H1 (cell line): Measurements from ENCODE around the gene ZDHHC8. TPM values are rescaled to one million over a fixed set of nuclear protein-coding genes. Genes with fewer than 3 reads are reported as not detected.

ENCODE experiments used
- CTCF ChIA-PET: fragments of 300-600 bp; sonication (Branson Sonifier 250); formaldehyde crosslinking; loops from one replicate; lab custom pipeline; 2021; ENCODE audit not compliant: partially characterized antibody; lab: Charles Lee
- POLR2A ChIA-PET: fragments of 300-600 bp; sonication (Branson Sonifier 250); formaldehyde crosslinking; loops from one replicate; lab custom pipeline; 2021; ENCODE audit warnings: inconsistent platforms; ENCODE audit not compliant: partially characterized antibody; lab: Charles Lee
- DNase-seq, 2 experiments: peaks; one replicate each; pipeline versions ENCODE4 v3.0.0 to v3.0.0-alpha.2; 2010 to 2022; ENCODE audit warnings: low spot score in 2 of 2, low read depth in 1 of 2, mixed read lengths in 1 of 2
- FAIRE-seq: peaks from 2 replicates; lab custom pipeline; 2011; peaks lifted over from hg19 to GRCh38; lab: Jason Lieb, UNC
- H2AFZ ChIP-seq: 2 replicates; pipeline ENCODE4 v1.8.1; 2012; ENCODE audit warnings: low read length, inconsistent platforms
- H2AK5ac ChIP-seq: 2 replicates; pipeline ENCODE4 v1.6.1; 2013; ENCODE audit warnings: low read depth, low read length
- H2BK120ac ChIP-seq: replicated peaks from 2 replicates; pipeline ENCODE3; 2013; ENCODE audit warnings: low read depth, low read length, inconsistent platforms
- H2BK12ac ChIP-seq: 2 replicates; pipeline ENCODE4 v1.6.1; 2013; ENCODE audit warnings: low read depth, low read length
- H2BK15ac ChIP-seq: 2 replicates; pipeline ENCODE4 v1.6.1; 2013; ENCODE audit warnings: low read length
- H2BK20ac ChIP-seq: 2 replicates; pipeline ENCODE4 v1.6.1; 2013; ENCODE audit warnings: low read length
- H2BK5ac ChIP-seq: 2 replicates; pipeline ENCODE4 v1.6.1; 2013; ENCODE audit warnings: low read depth, low read length
- H3K14ac ChIP-seq: 2 replicates; pipeline ENCODE4 v1.6.1; 2013; ENCODE audit warnings: inconsistent platforms; ENCODE audit not compliant: insufficient read length
- H3K18ac ChIP-seq: 2 replicates; pipeline ENCODE4 v1.6.1; 2013; ENCODE audit warnings: low read length; ENCODE audit errors: extremely low read depth
- H3K23ac ChIP-seq: 2 replicates; pipeline ENCODE4 v1.6.1; 2013; ENCODE audit warnings: inconsistent platforms; ENCODE audit not compliant: insufficient read length
- H3K23me2 ChIP-seq: 2 replicates; pipeline ENCODE4 v1.6.1; 2013; ENCODE audit warnings: low read depth, low read length
- H3K27ac ChIP-seq: 2 replicates; pipeline ENCODE4 v1.6.1; 2011; ENCODE audit warnings: low read depth, low read length, inconsistent platforms
- H3K27me3 ChIP-seq, 4 experiments: replicated peaks in 1 of 4; 1 replicate in 1 of 4; 2 replicates in 3 of 4; pipeline versions ENCODE4 v1.6.1 to v1.8.1; 2011 to 2013; ENCODE audit warnings: low read length in 3 of 4, mild to moderate bottlenecking in 3 of 4, inconsistent platforms in 2 of 4, mixed read lengths in 2 of 4, moderate library complexity in 1 of 4; ENCODE audit not compliant: control insufficient read depth in 3 of 4, insufficient read depth in 3 of 4; ENCODE audit errors: extremely low read depth in 1 of 4
- H3K36me3 ChIP-seq, 4 experiments: 2 replicates each; pipeline versions ENCODE4 v1.6.1 to v1.8.1; 2011 to 2013; ENCODE audit warnings: mild to moderate bottlenecking in 4 of 4, low read length in 3 of 4, moderate library complexity in 2 of 4, control low read depth in 1 of 4, inconsistent platforms in 1 of 4; ENCODE audit not compliant: insufficient read depth in 4 of 4, control insufficient read depth in 2 of 4
- H3K4ac ChIP-seq: replicated peaks from 2 replicates; pipeline ENCODE3; 2013; ENCODE audit warnings: low read length, low read depth, mixed read lengths, inconsistent platforms; ENCODE audit not compliant: insufficient read length
- H3K4me1 ChIP-seq, 4 experiments: replicated peaks in 1 of 4; 1 replicate in 1 of 4; 2 replicates in 3 of 4; pipeline versions ENCODE4 v1.6.1 to v1.8.1; 2011 to 2013; ENCODE audit warnings: low read length in 3 of 4, inconsistent platforms in 2 of 4, mixed read lengths in 1 of 4; ENCODE audit not compliant: insufficient read depth in 4 of 4, control insufficient read depth in 3 of 4
- H3K4me2 ChIP-seq, 2 experiments: 2 replicates each; pipeline versions ENCODE4 v1.6.1 to v1.8.1; 2011 to 2013; ENCODE audit warnings: low read depth in 2 of 2, low read length in 2 of 2, control low read depth in 1 of 2, inconsistent platforms in 1 of 2, mild to moderate bottlenecking in 1 of 2; ENCODE audit not compliant: insufficient read depth in 1 of 2
- H3K4me3 ChIP-seq, 4 experiments: fragments of 200-600, 300-600 bp in 1 of 4; sonication (generic), shearing (Covaris generic), sonication (Bioruptor Twin) in 1 of 4; 2 replicates each; pipeline versions ENCODE4 v1.5.1 to v1.8.1; 2011 to 2016; ENCODE audit warnings: low read length in 4 of 4, low read depth in 3 of 4, control low read depth in 2 of 4, inconsistent platforms in 2 of 4, mild to moderate bottlenecking in 2 of 4, mixed read lengths in 1 of 4, moderate library complexity in 1 of 4; ENCODE audit not compliant: insufficient read depth in 2 of 4; ENCODE audit errors: extremely low read depth in 1 of 4
- H3K56ac ChIP-seq: replicated peaks from 2 replicates; pipeline ENCODE3; 2013; ENCODE audit warnings: low read depth, mild to moderate bottlenecking, mixed read lengths, low read length, inconsistent platforms; ENCODE audit not compliant: insufficient read length
- H3K79me1 ChIP-seq: 2 replicates; pipeline ENCODE4 v1.6.1; 2013; ENCODE audit warnings: low read depth, low read length, control low read depth
- H3K79me2 ChIP-seq, 2 experiments: 2 replicates each; pipeline versions ENCODE4 v1.6.1 to v1.8.1; 2012 to 2013; ENCODE audit warnings: low read length in 2 of 2, mild to moderate bottlenecking in 2 of 2, inconsistent platforms in 1 of 2; ENCODE audit not compliant: insufficient read depth in 2 of 2, control insufficient read depth in 1 of 2
- H3K9ac ChIP-seq, 4 experiments: replicated peaks in 1 of 4; 1 replicate in 1 of 4; 2 replicates in 3 of 4; pipeline versions ENCODE4 v1.6.1 to v1.8.1; 2011 to 2013; ENCODE audit warnings: low read depth in 3 of 4, low read length in 3 of 4, control low read depth in 2 of 4, mild to moderate bottlenecking in 2 of 4, moderate library complexity in 2 of 4, inconsistent platforms in 1 of 4; ENCODE audit errors: extremely low read depth in 1 of 4
- H3K9me3 ChIP-seq, 2 experiments: 2 replicates each; pipeline versions ENCODE4 v1.6.1 to v1.8.1; 2012 to 2013; ENCODE audit warnings: mild to moderate bottlenecking in 2 of 2, moderate library complexity in 2 of 2, control low read depth in 1 of 2, inconsistent platforms in 1 of 2, low read depth in 1 of 2, low read length in 1 of 2, mixed read lengths in 1 of 2; ENCODE audit not compliant: insufficient read depth in 2 of 2
- H4K20me1 ChIP-seq, 2 experiments: replicated peaks in 1 of 2; 2 replicates each; pipeline versions ENCODE3 to v1.8.1; 2011 to 2013; ENCODE audit warnings: inconsistent platforms in 2 of 2, low read length in 2 of 2, mild to moderate bottlenecking in 1 of 2; ENCODE audit not compliant: insufficient read depth in 2 of 2, control insufficient read depth in 1 of 2
- H4K5ac ChIP-seq: 2 replicates; pipeline ENCODE4 v1.6.1; 2013; ENCODE audit warnings: low read length, low read depth, mixed read lengths, inconsistent platforms; ENCODE audit not compliant: insufficient read length
- H4K8ac ChIP-seq: 2 replicates; pipeline ENCODE4 v1.8.0; 2013; ENCODE audit warnings: mild to moderate bottlenecking, moderate library complexity, low read length, inconsistent platforms; ENCODE audit not compliant: insufficient read depth; ENCODE audit errors: extremely low read depth
- H4K91ac ChIP-seq: replicated peaks from 2 replicates; pipeline ENCODE3; 2013; ENCODE audit warnings: low read length, mixed read lengths, inconsistent platforms; ENCODE audit not compliant: insufficient read length
- CTBP2 ChIP-seq: IDR thresholded peaks from 2 replicates; pipeline ENCODE4 v1.7.0; 2011; ENCODE audit warnings: borderline replicate concordance, mild to moderate bottlenecking, moderate library complexity, mixed read lengths, low read length; ENCODE audit not compliant: insufficient read depth, insufficient read length
- RNF2 ChIP-seq: fragments of 200-900, 300-1000 bp; sonication (generic); IDR thresholded peaks from 2 replicates; pipeline ENCODE4 v1.7.1; 2016; ENCODE audit warnings: borderline replicate concordance, low read depth, mild to moderate bottlenecking, antibody characterized with exemption, low read length; ENCODE audit not compliant: poor library complexity, severe bottlenecking; ENCODE audit errors: missing control alignments
- WGBS, 2 experiments: shearing (Covaris generic) in 1 of 2; methylation state at CpG; one replicate each; pipeline versions ENCODE4 v1.1.6 to v1.1.7; 2013 to 2015; ENCODE audit warnings: low lambda C conversion rate in 2 of 2, mixed read lengths in 2 of 2, inconsistent platforms in 1 of 2, low coverage in 1 of 2, missing lambda C conversion rate in 1 of 2; ENCODE audit not compliant: insufficient replicate concordance in 2 of 2, insufficient coverage in 1 of 2, insufficient read length in 1 of 2; ENCODE audit errors: extremely low coverage in 1 of 2, missing lambda C conversion rate in 1 of 2; 5-methylcytosine and 5-hydroxymethylcytosine counted together
- polyA plus RNA-seq, 7 experiments: library from polyadenylated mRNA; depleted of rRNA in 3 of 7; stranded (reverse) in 5 of 7; unstranded in 2 of 7; fragments of >200 nt in 5 of 7; fragments of 200-250 nt in 2 of 7; gene quantifications; 1 replicate in 5 of 7; 2 replicates in 1 of 7; 4 replicates in 1 of 7; pipeline versions ENCODE4 v1.2.1 to v1.2.3, GENCODE V29; 2011 to 2013; ENCODE audit warnings: missing spikeins in 2 of 7, mixed read lengths in 2 of 7
- total RNA-seq: library from RNA; stranded (reverse); fragmentation: NEBNext Ultra II Directional; extraction: Animal tissue kit (Norgen Biotek cat#: 25700); gene quantifications from 2 replicates; pipeline ENCODE4 v1.2.1, GENCODE V29; 2021

The ZDHHC8 gene
- total and polyA plus RNA-seq, 2 of the 8 experiments (the other 6 are each of a cell fraction or from before 2014, with no cell fraction given), result 18.6 to 65.6 TPM

DNA sequence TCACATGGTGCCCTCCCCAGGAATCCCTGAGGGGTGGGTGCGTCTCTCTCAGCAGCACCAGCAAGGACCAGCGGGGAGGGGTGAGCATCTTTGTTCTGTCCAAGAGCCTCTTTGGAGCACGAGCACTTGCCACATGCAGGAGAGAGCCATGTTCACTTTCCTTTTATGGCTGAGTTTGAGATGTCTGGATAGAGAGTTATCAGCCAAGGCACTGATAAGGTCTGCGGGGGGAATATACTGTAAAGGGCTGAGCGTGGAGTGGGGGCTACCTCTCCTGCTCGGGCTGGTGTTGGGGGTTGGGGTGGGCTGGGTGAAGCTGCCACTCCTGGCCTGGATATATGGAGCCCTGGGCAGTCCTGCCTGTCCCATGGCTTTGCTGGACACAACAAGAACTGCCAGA is 54.1 kb downstream of the ZDHHC8 start:
- no peak for DNase-seq
- Histone ChIP-seq H4K20me1 (peaks cover 0 to 2% of the 10 kb centered on the region in 2 experiments), H2BK120ac (no peak overlapping the region), H3K79me1 (no peaks in the 10 kb centered on the region), H4K91ac (no peak overlapping the region), H3K4me2 (no peak overlapping the region), H3K27me3 (no peaks in the 10 kb centered on the region), H3K23me2 (no peaks in the 10 kb centered on the region), H2AK5ac (no peak overlapping the region), H3K18ac (no peak overlapping the region), H3K9me3 (no peaks in the 10 kb centered on the region), H3K4me3 (no peak overlapping the region), H2BK5ac (no peak overlapping the region), H3K79me2 (no peaks in the 10 kb centered on the region), H4K5ac (no peak overlapping the region), H2BK20ac (no peak overlapping the region), H3K14ac (no peak overlapping the region), H2AFZ (no peak overlapping the region), H3K56ac (no peak overlapping the region), H3K9ac (no peak overlapping the region), H3K4ac (no peak overlapping the region), H3K36me3 (no peaks in the 10 kb centered on the region), H2BK12ac (no peak overlapping the region), H3K23ac (no peak overlapping the region), H3K4me1 (peaks cover 0 to 4% (median 2%) of the 10 kb centered on the region in 4 experiments; a peak in 2 of 7 replicates), H3K27ac (no peak overlapping the region), H4K8ac (no peak overlapping the region), H2BK15ac (no peak overlapping the region; the same call in 1 of the 2 replicates)
- FAIRE-seq, result no peak
- ChIA-PET POLR2A (no interaction called here), CTCF (interaction anchor here (1.1 to 3.0 kb wide), 21 partner anchors 8 to 100 kb away, joined by 3 to 22 read pairs (median 4); no protein-coding TSS in a partner anchor)
- WGBS, 2 experiments, result 90% methylated on average over 4 of the region's 6 CpGs; no CpG with 5 or more reads in 1 of the 2 experiments
- TF ChIP-seq CTBP2, result no peak
- no peak for TF ChIP-seq RNF2
